OCI-LY3 (cell line): Measurements from ENCODE around the gene OASL.
"Not testable (repeated sequence)": the region's sequence is repeated elsewhere in the genome, so short reads cannot be mapped to it uniquely, and the experiment has no call there.

Experiments used
- H2AFZ ChIP-seq: fragments of 200-600, 300-600 bp; shearing (Covaris generic); 2 replicates; pipeline ENCODE4 v1.6.0; 2014; ENCODE audit warnings: antibody characterized with exemption, low read depth, low read length
- H3K27ac ChIP-seq: fragments of 200-600, 300-600 bp; sonication (generic); 2 replicates; pipeline ENCODE4 v1.5.1; 2014; ENCODE audit warnings: mild to moderate bottlenecking, low read length, moderate library complexity, mixed read lengths
- H3K27me3 ChIP-seq: fragments of 200-600, 300-600 bp; sonication (generic); 2 replicates; pipeline ENCODE4 v1.6.1; 2014; ENCODE audit warnings: low read depth, low read length, mixed read lengths
- H3K36me3 ChIP-seq: fragments of 200-600, 300-600 bp; sonication (generic); replicated peaks from 2 replicates; pipeline ENCODE3; 2014; ENCODE audit warnings: low read depth, low read length, mixed read lengths
- H3K4me1 ChIP-seq: fragments of 300-600, 200-600 bp; sonication (generic); 2 replicates; pipeline ENCODE4 v1.6.1; 2014; ENCODE audit warnings: low read length, mixed read lengths
- H3K4me2 ChIP-seq: fragments of 200-600, 300-600 bp; sonication (generic); 2 replicates; pipeline ENCODE4 v1.6.1; 2014; ENCODE audit warnings: low read length, mixed read lengths
- H3K4me3 ChIP-seq: fragments of 300-600, 200-600 bp; sonication (generic); 2 replicates; pipeline ENCODE4 v1.5.1; 2014; ENCODE audit warnings: antibody characterized with exemption, mild to moderate bottlenecking, low read length, moderate library complexity
- H3K79me2 ChIP-seq: fragments of 300-600, 200-600 bp; shearing (Covaris generic); 2 replicates; pipeline ENCODE4 v1.6.1; 2014; ENCODE audit warnings: mild to moderate bottlenecking, low read length, mixed read lengths
- H3K9ac ChIP-seq: fragments of 300-600, 200-600 bp; shearing (Covaris generic); 2 replicates; pipeline ENCODE4 v1.6.0; 2014; ENCODE audit warnings: mild to moderate bottlenecking, low read length, moderate library complexity
- H3K9me3 ChIP-seq: fragments of 200-600, 300-600 bp; shearing (Covaris generic); 2 replicates; pipeline ENCODE4 v1.6.1; 2014; ENCODE audit warnings: low read length, mixed read lengths; ENCODE audit not compliant: insufficient read depth
- H4K20me1 ChIP-seq: fragments of 200-600, 300-600 bp; sonication (generic); 2 replicates; pipeline ENCODE4 v1.6.1; 2016; ENCODE audit warnings: low read length, mixed read lengths; ENCODE audit not compliant: insufficient read depth
- CTCF ChIP-seq: fragments of 200-600, 300-600 bp; sonication (generic); IDR thresholded peaks from 2 replicates; pipeline ENCODE4 v1.5.1; 2014; ENCODE audit warnings: antibody characterized with exemption, low read length, low read depth
- EZH2phosphoT487 ChIP-seq: fragments of 200-600 bp; shearing (Covaris generic); IDR thresholded peaks from 2 replicates; pipeline ENCODE4 v1.6.1; 2018; ENCODE audit warnings: antibody characterized with exemption, mixed run types, low read depth

Gene OASL

GRCh38 chr12:121080909-121081308, 41.9 kb upstream of the OASL start:
- Histone ChIP-seq H3K9ac (no peak overlapping the region), H3K79me2 (no peaks in the 10 kb centered on the region), H3K27ac (no peak overlapping the region), H4K20me1 (no peaks in the 10 kb centered on the region), H3K4me2 (no peak overlapping the region), H2AFZ (no peak overlapping the region), H3K27me3 (no peaks in the 10 kb centered on the region), H3K4me3 (no peak overlapping the region), H3K9me3 (no peaks in the 10 kb centered on the region), H3K4me1 (no peaks in the 10 kb centered on the region), H3K36me3 (no peaks in the 10 kb centered on the region)
- TF ChIP-seq EZH2phosphoT487 (no peak), CTCF (no peak)

- H3K4me3 ChIP-seq: no peak overlapping the region
- no peaks in the 10 kb centered on the region for H3K4me1 ChIP-seq
- no peaks in the 10 kb centered on the region for H3K79me2 ChIP-seq
- H3K4me2 ChIP-seq: no peak overlapping the region
- no peak overlapping the region for H2AFZ ChIP-seq
- no peak overlapping the region for H3K27ac ChIP-seq
- H3K36me3 ChIP-seq: no peaks in the 10 kb centered on the region
- TF ChIP-seq CTCF: no peak
- TF ChIP-seq EZH2phosphoT487: no peak
- no peaks in the 10 kb centered on the region for H4K20me1 ChIP-seq
- no peaks in the 10 kb centered on the region for H3K27me3 ChIP-seq
- no peaks in the 10 kb centered on the region for H3K9me3 ChIP-seq
- H3K9ac ChIP-seq: no peak overlapping the region
Measured at GRCh38 chr12:121079736-121080272, 40.8 kb upstream of the OASL start.

- not testable (repeated sequence) for H3K27ac ChIP-seq, H3K9ac ChIP-seq, H3K79me2 ChIP-seq
Measured at GRCh38 chr12:121077440-121077839, 38.4 kb upstream of the OASL start.

DNA sequence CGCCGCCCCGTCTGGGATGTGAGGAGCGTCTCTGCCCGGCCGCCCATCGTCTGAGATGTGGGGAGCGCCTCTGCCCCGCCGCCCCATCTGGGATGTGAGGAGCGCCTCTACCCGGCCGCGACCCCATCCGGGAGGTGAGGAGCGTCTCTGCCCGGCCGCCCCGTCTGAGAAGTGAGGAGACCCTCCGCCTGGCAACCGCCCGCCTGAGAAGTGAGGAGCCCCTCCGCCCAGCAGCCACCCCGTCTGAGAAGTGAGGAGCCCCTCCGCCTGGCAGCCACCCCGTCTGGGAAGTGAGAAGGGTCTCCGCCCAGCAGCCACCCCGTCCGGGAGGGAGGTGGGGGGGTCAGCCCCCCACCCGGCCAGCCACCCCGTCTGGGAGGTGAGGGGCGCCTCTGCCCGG, 36.9 kb upstream of the OASL start:
- H3K4me1 ChIP-seq, H3K36me3 ChIP-seq, H3K27ac ChIP-seq, H2AFZ ChIP-seq, H3K9ac ChIP-seq, H3K27me3 ChIP-seq, H3K9me3 ChIP-seq, H3K4me2 ChIP-seq, H3K79me2 ChIP-seq, H3K4me3 ChIP-seq, H4K20me1 ChIP-seq: not testable (repeated sequence)

More at GRCh38 chr12:121077440-121077839, 38.4 kb upstream of the OASL start:
- H2AFZ ChIP-seq, H3K9me3 ChIP-seq, H3K27me3 ChIP-seq, H3K4me3 ChIP-seq, H3K4me1 ChIP-seq, H3K4me2 ChIP-seq, H4K20me1 ChIP-seq, H3K36me3 ChIP-seq: not testable (repeated sequence)

DNA sequence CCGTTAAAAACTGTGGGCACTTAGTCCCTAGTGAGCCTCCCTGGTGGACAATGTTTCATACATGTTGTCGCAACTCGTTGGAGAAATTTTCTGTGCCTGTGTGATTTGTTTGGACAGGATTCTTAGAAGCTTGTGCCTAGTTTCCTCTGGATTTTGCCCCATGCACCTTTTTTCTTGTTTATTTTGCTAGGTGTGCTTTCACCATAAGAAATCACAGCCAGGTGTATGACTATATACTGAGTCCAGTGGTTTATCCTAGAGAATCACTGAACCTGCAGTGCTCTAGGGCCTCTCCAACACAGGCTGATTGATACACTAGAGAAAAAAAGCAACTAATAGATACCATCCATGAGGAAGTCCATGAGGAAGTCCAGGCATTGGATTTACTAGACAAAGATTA, 33.1 kb upstream of the OASL start:
- Histone ChIP-seq H3K27me3 (peaks cover 6% of the 10 kb centered on the region; the same call in 1 of the 2 replicates), H3K27ac (no peak overlapping the region), H3K36me3 (no peaks in the 10 kb centered on the region), H3K9ac (no peak overlapping the region), H3K79me2 (no peaks in the 10 kb centered on the region), H3K4me3 (no peak overlapping the region), H4K20me1 (no peaks in the 10 kb centered on the region), H2AFZ (no peak overlapping the region), H3K9me3 (no peaks in the 10 kb centered on the region; the same call in 1 of the 2 replicates), H3K4me1 (no peaks in the 10 kb centered on the region), H3K4me2 (no peak overlapping the region)
- no peak for TF ChIP-seq CTCF
- TF ChIP-seq EZH2phosphoT487: no peak
